Measurements from ENCODE around the gene BRI3BP.

The BRI3BP gene

DNA sequence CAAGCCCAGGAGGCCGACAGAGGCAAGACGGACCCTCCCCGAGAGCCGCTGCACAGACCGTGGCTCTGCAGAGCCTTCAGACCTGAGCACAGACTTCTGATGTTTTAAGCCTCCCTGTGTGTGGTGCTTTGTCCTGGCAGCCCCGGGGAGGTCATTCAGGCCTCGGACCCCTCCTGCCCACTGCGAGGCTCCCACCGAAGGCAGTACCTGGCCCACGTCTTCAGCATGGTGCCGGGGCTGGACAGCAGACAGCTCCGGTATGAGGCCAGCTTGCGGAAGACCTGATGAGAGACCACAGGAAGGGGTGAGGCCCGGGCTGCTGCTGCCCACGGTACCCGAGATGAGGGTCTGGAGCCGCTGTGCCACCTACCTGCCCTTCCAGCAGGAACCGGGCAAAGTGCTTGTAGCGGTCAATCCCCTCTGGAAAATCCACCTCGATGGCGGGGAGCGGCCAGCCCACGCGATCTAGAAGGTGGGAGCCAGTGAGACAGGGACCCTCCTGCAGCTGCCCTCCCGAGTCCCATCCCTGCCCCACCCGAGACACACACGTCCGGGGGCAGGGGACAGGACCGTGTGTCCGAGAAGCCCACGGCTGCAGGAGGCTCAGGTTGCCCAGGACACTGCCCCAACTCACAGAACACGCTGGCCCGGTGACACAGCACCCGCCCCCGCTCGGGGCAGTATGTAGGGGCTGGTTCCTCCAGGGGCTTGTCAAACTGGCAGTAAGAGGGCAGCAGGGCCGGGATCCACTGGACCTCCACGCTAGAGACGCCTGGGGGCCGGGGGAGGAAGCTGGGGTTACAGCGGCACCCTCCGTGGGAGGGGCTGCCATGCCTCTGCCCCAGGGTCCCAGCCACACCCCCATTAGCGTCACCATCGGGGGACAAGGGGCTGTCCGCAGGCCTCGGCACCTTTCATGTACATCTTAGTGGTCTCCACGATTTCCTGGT lies 43.4 kb upstream of the BRI3BP start:
- H3K4me3 ChIP-seq (replicated peaks; ENCODE audit: low read depth, low read length): no peak overlapping the region
- TF ChIP-seq, protein P1, sequence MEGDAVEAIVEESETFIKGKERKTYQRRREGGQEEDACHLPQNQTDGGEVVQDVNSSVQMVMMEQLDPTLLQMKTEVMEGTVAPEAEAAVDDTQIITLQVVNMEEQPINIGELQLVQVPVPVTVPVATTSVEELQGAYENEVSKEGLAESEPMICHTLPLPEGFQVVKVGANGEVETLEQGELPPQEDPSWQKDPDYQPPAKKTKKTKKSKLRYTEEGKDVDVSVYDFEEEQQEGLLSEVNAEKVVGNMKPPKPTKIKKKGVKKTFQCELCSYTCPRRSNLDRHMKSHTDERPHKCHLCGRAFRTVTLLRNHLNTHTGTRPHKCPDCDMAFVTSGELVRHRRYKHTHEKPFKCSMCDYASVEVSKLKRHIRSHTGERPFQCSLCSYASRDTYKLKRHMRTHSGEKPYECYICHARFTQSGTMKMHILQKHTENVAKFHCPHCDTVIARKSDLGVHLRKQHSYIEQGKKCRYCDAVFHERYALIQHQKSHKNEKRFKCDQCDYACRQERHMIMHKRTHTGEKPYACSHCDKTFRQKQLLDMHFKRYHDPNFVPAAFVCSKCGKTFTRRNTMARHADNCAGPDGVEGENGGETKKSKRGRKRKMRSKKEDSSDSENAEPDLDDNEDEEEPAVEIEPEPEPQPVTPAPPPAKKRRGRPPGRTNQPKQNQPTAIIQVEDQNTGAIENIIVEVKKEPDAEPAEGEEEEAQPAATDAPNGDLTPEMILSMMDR (IDR thresholded peaks at IDR 0.05; ENCODE audit: insufficient read depth, low read length, poor library complexity, severe bottlenecking): no peak
- no peaks in the 10 kb centered on the region for H3K27me3 ChIP-seq (replicated peaks; ENCODE audit: control insufficient read depth, insufficient read depth, low read length)
- no peak for DNase-seq (ENCODE audit: extremely low read depth, insufficient read length)
- H3K36me3 ChIP-seq (ENCODE audit: control insufficient read depth, insufficient read depth, low read length): peaks cover 47% of the 10 kb centered on the region

DNA sequence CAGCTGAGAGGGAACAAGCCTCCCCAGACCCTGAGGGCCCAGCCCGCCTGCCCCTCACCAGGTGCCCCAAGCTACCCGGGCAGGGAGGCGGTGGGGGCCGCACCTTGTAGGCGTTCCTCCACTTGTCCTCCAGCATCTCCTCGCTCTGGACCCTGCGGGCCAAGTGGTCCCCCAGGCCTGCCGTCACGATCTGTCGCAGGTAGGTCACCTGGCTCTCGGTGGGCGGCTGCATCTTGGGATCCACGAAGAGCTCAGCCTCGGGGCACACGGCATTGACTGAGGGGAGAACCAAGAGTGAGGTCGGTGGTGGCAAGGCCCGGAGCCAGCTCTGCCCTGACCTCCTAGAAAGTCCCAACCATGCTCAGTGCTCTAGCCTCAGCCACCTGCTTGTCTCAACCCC lies 41.1 kb upstream of the BRI3BP start:
- TF ChIP-seq, protein P1 (IDR thresholded peaks at IDR 0.05; ENCODE audit: insufficient read depth, low read length, poor library complexity, severe bottlenecking): no peak
- DNase-seq (ENCODE audit: extremely low read depth, insufficient read length): no peak
- peaks cover 50% of the 10 kb centered on the region for H3K36me3 ChIP-seq (ENCODE audit: control insufficient read depth, insufficient read depth, low read length)

DNA sequence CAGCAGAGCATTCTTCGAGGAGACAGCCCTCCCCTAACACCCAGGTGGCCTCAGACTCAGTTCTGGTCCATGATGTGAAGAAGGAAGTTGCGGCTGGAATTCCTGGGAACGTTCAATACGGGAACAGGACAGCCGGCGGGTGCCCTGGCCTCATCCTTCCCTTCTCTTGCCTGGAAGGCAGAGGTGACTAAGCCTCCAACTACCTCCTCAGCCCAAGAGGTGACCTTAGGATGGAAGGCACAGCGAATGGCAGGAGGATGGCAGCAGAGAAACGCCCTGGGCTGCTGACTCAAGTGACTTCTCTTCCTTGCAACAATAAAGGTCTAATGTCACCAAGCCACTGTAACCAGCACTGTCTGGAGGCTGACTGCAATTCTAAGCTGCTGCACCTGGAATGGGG lies 40.6 kb upstream of the BRI3BP start:
- TF ChIP-seq, protein P1 (IDR thresholded peaks at IDR 0.05; ENCODE audit: insufficient read depth, low read length, poor library complexity, severe bottlenecking): no peak
- Histone ChIP-seq H3K4me3 (replicated peaks; ENCODE audit: low read depth, low read length) (no peak overlapping the region), H3K27me3 (replicated peaks; ENCODE audit: control insufficient read depth, insufficient read depth, low read length) (no peaks in the 10 kb centered on the region), H3K36me3 (ENCODE audit: control insufficient read depth, insufficient read depth, low read length) (peaks cover 47% of the 10 kb centered on the region)
- DNase-seq (ENCODE audit: extremely low read depth, insufficient read length): no peak

More for the DNA sequence above, 41.1 kb upstream of the BRI3BP start:
- no peaks in the 10 kb centered on the region for H3K27me3 ChIP-seq (replicated peaks; ENCODE audit: control insufficient read depth, insufficient read depth, low read length)
- no peak overlapping the region for H3K4me3 ChIP-seq (replicated peaks; ENCODE audit: low read depth, low read length)

DNA sequence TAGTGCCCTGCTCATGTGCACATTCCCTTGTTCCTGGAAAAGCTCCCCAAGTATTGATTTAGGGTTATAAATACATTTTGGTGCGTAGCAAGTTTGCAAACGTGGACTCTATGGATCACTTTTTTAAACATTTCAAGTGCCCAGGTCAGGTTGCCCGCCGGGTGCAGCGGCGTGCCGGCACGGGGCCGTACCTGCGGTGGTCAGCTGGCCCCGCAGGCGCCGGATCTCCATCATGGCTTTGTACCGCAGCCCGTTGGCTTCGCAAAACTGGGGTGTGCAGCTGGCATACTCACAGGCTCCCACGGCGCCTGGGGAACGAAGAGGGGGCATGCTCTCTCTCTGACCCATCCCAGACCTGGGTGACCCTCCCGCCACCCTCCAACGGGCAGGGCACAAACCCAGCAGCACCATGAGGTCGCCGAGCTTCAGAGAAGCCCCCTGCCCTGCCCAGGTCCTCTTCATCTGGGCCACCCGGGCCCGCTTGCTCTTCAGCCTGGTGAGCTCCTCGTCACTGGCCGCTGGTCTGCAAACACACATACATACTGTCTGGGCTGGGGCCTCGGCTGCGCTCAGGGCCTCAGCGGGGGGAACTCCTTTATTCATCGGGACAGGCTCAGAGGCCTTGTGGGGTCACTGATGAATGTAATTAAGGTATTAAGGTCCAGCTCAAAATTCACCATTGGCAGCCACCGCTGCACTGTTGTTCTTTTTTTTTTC lies 39.6 kb upstream of the BRI3BP start:
- peaks cover 49% of the 10 kb centered on the region for H3K36me3 ChIP-seq (ENCODE audit: control insufficient read depth, insufficient read depth, low read length)
- TF ChIP-seq, protein P1 (IDR thresholded peaks at IDR 0.05; ENCODE audit: insufficient read depth, low read length, poor library complexity, severe bottlenecking): no peak
- DNase-seq (ENCODE audit: extremely low read depth, insufficient read length): no peak
- H3K4me3 ChIP-seq (replicated peaks; ENCODE audit: low read depth, low read length): no peak overlapping the region
- H3K27me3 ChIP-seq (replicated peaks; ENCODE audit: control insufficient read depth, insufficient read depth, low read length): no peaks in the 10 kb centered on the region

DNA sequence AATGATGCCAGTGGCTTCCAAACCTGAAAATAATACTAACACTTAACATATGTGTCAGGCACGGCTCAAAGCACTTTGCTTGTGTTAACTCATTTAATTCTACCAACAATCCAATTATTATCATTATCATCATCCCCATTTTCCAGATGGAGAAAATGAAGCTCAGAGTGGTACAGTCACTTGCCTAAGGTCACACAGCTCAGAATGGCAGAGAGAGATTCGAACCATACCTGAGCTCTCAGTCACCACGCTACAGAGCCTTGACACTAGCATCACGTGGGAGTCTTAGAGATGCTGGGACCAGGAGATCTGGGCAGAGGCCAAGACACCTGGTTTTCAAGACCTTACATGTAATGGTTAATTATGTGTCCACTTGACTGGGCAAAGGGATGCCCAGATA lies 38.7 kb upstream of the BRI3BP start:
- Histone ChIP-seq H3K4me3 (replicated peaks; ENCODE audit: low read depth, low read length) (no peak overlapping the region), H3K36me3 (ENCODE audit: control insufficient read depth, insufficient read depth, low read length) (peaks cover 44% of the 10 kb centered on the region), H3K27me3 (replicated peaks; ENCODE audit: control insufficient read depth, insufficient read depth, low read length) (no peaks in the 10 kb centered on the region)
- DNase-seq (ENCODE audit: extremely low read depth, insufficient read length): no peak
- TF ChIP-seq, protein P1 (IDR thresholded peaks at IDR 0.05; ENCODE audit: insufficient read depth, low read length, poor library complexity, severe bottlenecking): no peak
